Suprapubic skin (tissue), 4 donors: ENCODE measurements around the gene NHLH1. TPM values are rescaled to one million over a fixed set of nuclear protein-coding genes. Genes with fewer than 3 reads are reported as not detected.

Experiments used
- DNase-seq, 2 donors: peaks; one replicate each; pipeline ENCODE4 v3.0.0-alpha.2; 2019; ENCODE audit warnings: low spot score in 2 of 2
- H3K27ac ChIP-seq: fragments of 200-600 bp; sonication (generic); one replicate; pipeline ENCODE4 v1.5.1; 2019
- H3K27me3 ChIP-seq: fragments of 200-600 bp; sonication (generic); one replicate; pipeline ENCODE4 v1.5.1; 2019
- H3K36me3 ChIP-seq: fragments of 200-600 bp; sonication (generic); one replicate; pipeline ENCODE4 v1.5.1; 2019
- H3K4me1 ChIP-seq: fragments of 200-600 bp; sonication (generic); one replicate; pipeline ENCODE4 v1.5.1; 2019
- H3K4me3 ChIP-seq: fragments of 200-600 bp; sonication (generic); one replicate; pipeline ENCODE4 v1.5.1; 2019; ENCODE audit warnings: mild to moderate bottlenecking
- H3K9me3 ChIP-seq: fragments of 200-600 bp; sonication (generic); one replicate; pipeline ENCODE4 v1.5.1; 2019
- CTCF ChIP-seq, 2 donors: fragments of 200-600 bp in 1 of 2; fragments of 450-650 bp in 1 of 2; sonication (generic) in 1 of 2; IDR thresholded peaks; one replicate each; pipeline ENCODE4 v1.5.1; 2016 to 2019; ENCODE audit warnings: antibody characterized with exemption in 2 of 2, mild to moderate bottlenecking in 1 of 2, moderate library complexity in 1 of 2
- EP300 ChIP-seq: sonication (generic); formaldehyde crosslinking; IDR thresholded peaks from one replicate; pipeline ENCODE4 v1.6.1; 2017; ENCODE audit warnings: antibody characterized with exemption
- POLR2A ChIP-seq, 2 donors: fragments of 450-650 bp; IDR thresholded peaks; one replicate each; pipeline ENCODE4 v1.6.1; 2017; ENCODE audit warnings: antibody characterized with exemption in 2 of 2, mild to moderate bottlenecking in 2 of 2, moderate library complexity in 2 of 2
- POLR2AphosphoS5 ChIP-seq, 3 donors: sonication (generic); formaldehyde crosslinking; IDR thresholded peaks; one replicate each; pipeline ENCODE4 v1.6.1; 2017; ENCODE audit warnings: antibody characterized with exemption in 3 of 3
- WGBS: methylation state at CpG from one replicate; pipeline ENCODE4 v1.1.5; 2018; 5-methylcytosine and 5-hydroxymethylcytosine counted together
- total RNA-seq, 4 donors: library from RNA; depleted of rRNA; stranded (reverse); fragments of >200 nt; gene quantifications; one replicate each; pipeline ENCODE4 v1.1.0, GENCODE V29; 2016

The NHLH1 gene
- total RNA-seq, 4 donors from 2014 or later: 0.39 TPM; not detected in 3

DNA sequence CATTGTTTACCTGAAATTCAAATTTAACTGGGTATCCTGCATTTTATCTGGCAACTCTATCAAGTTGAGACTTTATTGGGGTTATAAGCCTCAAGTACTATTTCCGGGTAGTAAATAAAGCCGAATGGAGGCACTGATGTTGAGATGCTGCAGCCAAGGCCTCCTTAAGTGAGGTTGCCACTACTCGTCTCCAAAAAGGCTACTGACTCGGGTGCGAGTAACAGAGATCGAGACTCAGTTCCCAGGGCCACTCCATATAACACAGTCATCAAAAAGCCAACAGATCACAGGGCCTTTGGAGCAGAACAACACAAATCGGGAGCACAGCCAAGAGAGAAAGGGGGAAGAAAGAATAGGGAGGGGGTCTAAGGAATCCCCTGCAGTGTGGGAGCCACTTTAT is 24.3 kb upstream of the NHLH1 start:
- DNase-seq: no peak
- 0% methylated on average over 7 of the region's 7 CpGs for WGBS
- Histone ChIP-seq H3K4me1 (peaks cover 46% of the 10 kb centered on the region), H3K27me3 (no peaks in the 10 kb centered on the region), H3K9me3 (no peaks in the 10 kb centered on the region), H3K4me3 (peak overlapping the region; percentile 96), H3K27ac (peak overlapping the region; percentile 91), H3K36me3 (peaks cover 24% of the 10 kb centered on the region)
- TF ChIP-seq CTCF (IDR thresholded peaks at IDR 0.05) (no peak), EP300 (no peak), POLR2A (IDR thresholded peaks at IDR 0.05) (no peak), POLR2AphosphoS5 (IDR thresholded peaks at IDR 0.05) (no peak)

DNA sequence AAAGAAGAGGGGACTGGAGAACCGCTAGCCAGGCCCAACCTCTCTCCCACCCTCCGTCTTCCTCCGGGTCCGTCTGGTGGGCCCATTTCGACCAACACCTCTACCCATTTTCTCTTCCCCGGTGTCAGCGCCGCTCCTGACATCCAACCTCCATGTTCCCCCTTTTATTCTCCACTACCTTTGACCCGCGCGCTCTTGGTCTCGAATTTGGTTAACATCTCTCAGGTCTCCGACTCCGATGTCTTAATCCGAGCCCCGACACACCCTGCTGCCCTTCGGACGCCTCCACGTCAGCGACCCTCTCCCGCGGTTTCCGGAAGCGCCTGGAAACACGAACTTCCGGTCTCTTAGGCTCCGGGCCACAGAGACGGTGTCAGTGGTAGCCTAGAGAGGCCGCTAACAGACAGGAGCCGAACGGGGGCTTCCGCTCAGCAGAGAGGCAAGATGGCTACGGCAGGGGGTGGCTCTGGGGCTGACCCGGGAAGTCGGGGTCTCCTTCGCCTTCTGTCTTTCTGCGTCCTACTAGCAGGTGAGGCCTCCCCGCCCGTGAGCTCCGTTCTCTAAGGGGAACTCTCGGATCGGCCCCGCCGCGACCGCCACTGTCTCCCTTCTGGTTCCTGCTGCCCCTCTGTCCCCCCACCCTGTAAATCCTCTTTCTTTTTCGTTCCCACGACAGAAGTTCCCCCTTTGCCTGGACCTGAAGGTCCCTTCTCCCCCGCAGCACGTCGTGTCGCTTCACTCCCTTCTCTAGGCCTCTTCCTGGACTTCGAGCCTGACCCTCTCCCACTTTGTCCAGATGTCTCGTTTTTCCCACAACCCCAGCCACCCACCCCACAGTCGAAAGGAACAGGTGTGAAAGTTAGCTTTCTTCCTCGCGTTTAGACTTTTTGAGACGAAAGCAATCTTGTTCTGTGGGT is 23.7 kb upstream of the NHLH1 start, which contains the start of the genes COPA and NCSTN:
Gene COPA, minus strand, starts transcription at position 298 of the 917 bp plus-strand sequence. Its CDS starts 80 bp downstream, at position 218.
Gene NCSTN, plus strand, starts transcription at position 431 of the 917 bp plus-strand sequence. Its CDS starts 14 bp downstream, at position 445.
- Histone ChIP-seq H3K36me3 (peaks cover 27% of the 10 kb centered on the region), H3K27me3 (no peaks in the 10 kb centered on the region), H3K4me1 (peaks cover 46% of the 10 kb centered on the region), H3K27ac (peak within 1 kb of the TSS; percentile 91), H3K4me3 (peak within 1 kb of the TSS; percentile 96), H3K9me3 (no peaks in the 10 kb centered on the region)
- peak; percentile 96 to 97 for DNase-seq
- WGBS: under 1% methylated on average over 58 of the region's 58 CpGs
- TF ChIP-seq POLR2AphosphoS5 (IDR thresholded peaks at IDR 0.05) (peak; percentile 80 to 92 (median 84)), EP300 (no peak), POLR2A (IDR thresholded peaks at IDR 0.05) (peak; percentile 72 to 97)

DNA sequence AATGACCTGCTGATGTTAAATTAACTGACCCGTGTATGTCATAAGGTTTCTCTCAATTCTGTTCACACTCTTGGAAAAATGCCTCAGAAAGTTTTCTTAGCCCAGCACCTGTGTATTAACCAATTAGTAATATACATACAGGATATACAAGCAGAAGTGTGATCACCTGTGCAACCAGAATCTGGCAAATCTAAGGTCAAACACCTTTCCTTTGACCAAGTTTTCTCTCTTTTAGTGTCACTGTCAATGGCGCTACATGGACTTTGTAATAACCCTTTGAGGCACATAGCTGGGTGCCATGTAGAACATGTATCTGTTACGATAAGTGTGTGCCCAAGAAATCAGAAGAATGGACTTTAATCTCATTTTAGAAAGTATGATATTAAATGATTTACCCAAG is 22.6 kb upstream of the NHLH1 start:
- TF ChIP-seq POLR2A (IDR thresholded peaks at IDR 0.05) (no peak), EP300 (no peak), CTCF (IDR thresholded peaks at IDR 0.05) (no peak), POLR2AphosphoS5 (IDR thresholded peaks at IDR 0.05) (no peak)
- no peaks in the 10 kb centered on the region for H3K9me3 ChIP-seq
- H3K27ac ChIP-seq: no peak overlapping the region
- H3K27me3 ChIP-seq: no peaks in the 10 kb centered on the region
- WGBS: 77% methylated on average over 3 of the region's 3 CpGs
- H3K4me1 ChIP-seq: peaks cover 45% of the 10 kb centered on the region
- H3K36me3 ChIP-seq: peaks cover 28% of the 10 kb centered on the region
- no peak for DNase-seq
- H3K4me3 ChIP-seq: peak overlapping the region; percentile 96

DNA sequence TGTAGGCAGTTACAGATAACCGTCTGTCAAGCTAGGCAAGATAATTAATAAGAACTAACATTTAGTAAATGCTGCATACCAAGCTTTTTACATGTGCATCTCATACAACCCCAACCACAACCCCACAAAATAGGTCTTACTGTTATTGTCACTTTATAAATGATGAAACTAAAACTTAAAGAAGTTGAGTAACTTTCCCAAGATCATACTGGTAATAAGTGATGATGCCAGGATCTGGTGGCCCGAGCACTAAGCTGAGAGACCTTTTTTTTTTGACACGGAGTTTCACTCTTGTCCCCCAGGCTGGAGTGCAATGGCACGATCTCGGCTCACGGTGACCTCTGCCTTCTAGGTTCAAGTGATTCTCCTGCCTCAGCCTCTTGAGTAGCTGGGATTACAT is 21.9 kb upstream of the NHLH1 start:
- Histone ChIP-seq H3K4me1 (peaks cover 40% of the 10 kb centered on the region), H3K36me3 (peaks cover 29% of the 10 kb centered on the region)
- WGBS: 98% methylated on average over 6 of the region's 6 CpGs

GRCh38 chr1:160346463-160346862 is 20.4 kb upstream of the NHLH1 start:
- Histone ChIP-seq H3K4me1 (peaks cover 25% of the 10 kb centered on the region), H3K36me3 (peaks cover 41% of the 10 kb centered on the region), H3K4me3 (no peak overlapping the region), H3K27me3 (no peaks in the 10 kb centered on the region), H3K9me3 (no peaks in the 10 kb centered on the region), H3K27ac (no peak overlapping the region)
- DNase-seq: no peak
- TF ChIP-seq POLR2AphosphoS5 (IDR thresholded peaks at IDR 0.05) (no peak), EP300 (no peak)
- WGBS: 96% methylated on average over 7 of the region's 10 CpGs

More for the DNA sequence above, 21.9 kb upstream of the NHLH1 start:
- no peak for DNase-seq
- no peak overlapping the region for H3K27ac ChIP-seq
- no peak overlapping the region for H3K4me3 ChIP-seq
- TF ChIP-seq POLR2AphosphoS5 (IDR thresholded peaks at IDR 0.05) (no peak), POLR2A (IDR thresholded peaks at IDR 0.05) (no peak), EP300 (no peak), CTCF (IDR thresholded peaks at IDR 0.05) (no peak)
- H3K9me3 ChIP-seq: no peaks in the 10 kb centered on the region
- H3K27me3 ChIP-seq: no peaks in the 10 kb centered on the region

- DNase-seq: no peak
- no peak overlapping the region for H3K4me3 ChIP-seq
- H3K36me3 ChIP-seq: peaks cover 46% of the 10 kb centered on the region
- H3K27ac ChIP-seq: no peak overlapping the region
- TF ChIP-seq POLR2AphosphoS5 (IDR thresholded peaks at IDR 0.05) (no peak), CTCF (IDR thresholded peaks at IDR 0.05) (no peak), POLR2A (IDR thresholded peaks at IDR 0.05) (no peak), EP300 (no peak)
- H3K27me3 ChIP-seq: no peaks in the 10 kb centered on the region
- 66% methylated on average over 4 of the region's 4 CpGs for WGBS
- H3K9me3 ChIP-seq: no peaks in the 10 kb centered on the region
- peaks cover 20% of the 10 kb centered on the region for H3K4me1 ChIP-seq
Measured at GRCh38 chr1:160346958-160347357, 19.9 kb upstream of the NHLH1 start.
